Renal cortical epithelial cell (primary cell): ENCODE results near the gene RERG. TPM values are rescaled to one million over a fixed set of nuclear protein-coding genes. Genes with fewer than 3 reads are reported as not detected.

Experiments used
- DNase-seq: peaks from one replicate; pipeline ENCODE4 v3.0.0-alpha.2; 2011; ENCODE audit warnings: low read depth
- total RNA-seq: library from RNA; depleted of rRNA; stranded (reverse); fragments of >200 nt; gene quantifications from 2 replicates; pipeline ENCODE4 v1.2.3, GENCODE V29; 2014

The RERG gene
- total RNA-seq, 1 donor from 2014 or later: 4.1 TPM

DNA sequence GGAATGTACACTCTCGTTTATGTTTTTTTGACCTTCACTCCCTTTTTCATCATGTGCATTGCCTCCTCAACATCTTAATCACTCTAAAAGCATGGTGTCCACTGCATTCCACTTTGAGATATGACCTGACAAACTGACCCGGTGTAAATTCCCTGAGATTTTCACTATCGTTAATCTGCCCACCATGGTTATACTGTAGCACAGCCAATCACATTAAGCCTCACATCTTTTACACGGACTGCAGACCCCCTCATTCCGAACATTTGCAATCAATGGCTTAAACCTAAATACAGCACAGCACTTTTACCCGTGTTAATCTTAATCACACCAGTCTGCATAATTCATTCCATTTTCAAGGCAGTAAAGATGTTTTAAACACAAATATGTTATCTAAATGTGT, 2.4 kb downstream of the RERG start:
- no peak for DNase-seq

- DNase-seq: peak; percentile 35
Observed at GRCh38 chr12:15216036-15216889, 5.0 kb downstream of the RERG start.

DNA sequence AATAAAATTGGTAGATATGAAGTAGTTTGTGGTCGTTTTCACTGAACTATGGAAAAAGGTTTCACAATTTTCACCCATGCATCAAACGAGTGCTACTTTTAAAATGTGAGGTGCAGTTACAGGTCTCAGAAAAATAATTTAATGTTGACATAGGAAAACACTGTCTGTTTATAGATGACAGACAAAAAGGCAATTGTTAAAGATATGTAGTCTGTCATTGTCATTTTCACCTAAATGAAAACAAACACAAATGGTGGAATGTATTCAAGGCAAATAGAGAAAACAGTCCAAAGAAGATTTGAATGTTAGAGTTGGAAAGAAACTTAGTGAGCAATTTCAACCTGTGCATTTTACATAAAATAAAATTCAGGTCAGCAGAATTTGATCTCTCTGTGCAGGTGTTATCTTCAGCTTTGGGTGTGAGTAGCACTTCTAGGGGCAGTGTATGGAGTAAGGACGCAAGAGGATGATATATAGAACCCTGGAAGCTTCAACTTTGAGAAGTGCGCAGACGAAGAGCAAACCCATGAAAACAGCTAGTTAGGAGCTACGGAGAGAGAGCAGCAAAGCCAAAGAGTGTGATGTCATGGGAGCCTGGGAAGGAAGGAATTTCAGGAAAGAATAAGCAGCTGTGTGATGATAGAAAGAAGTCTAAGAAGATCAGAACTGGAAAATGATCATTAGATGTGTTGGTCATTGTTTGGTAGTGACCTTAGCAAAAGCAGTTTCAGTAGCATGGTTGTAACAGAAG, 6.2 kb downstream of the RERG start:
- no peak for DNase-seq

GRCh38 chr12:15212930-15213329, 8.3 kb downstream of the RERG start:
- peak; percentile 81 for DNase-seq

- peak; percentile 65 for DNase-seq
Observed at GRCh38 chr12:15209782-15210181, 11.4 kb downstream of the RERG start.

GRCh38 chr12:15208871-15209656, 12.2 kb downstream of the RERG start:
- DNase-seq: no peak

GRCh38 chr12:15208140-15208539, 13.1 kb downstream of the RERG start:
- DNase-seq: peak; percentile 64

- peak; percentile 62 for DNase-seq
Observed at GRCh38 chr12:15206831-15207389, 14.3 kb downstream of the RERG start.

DNA sequence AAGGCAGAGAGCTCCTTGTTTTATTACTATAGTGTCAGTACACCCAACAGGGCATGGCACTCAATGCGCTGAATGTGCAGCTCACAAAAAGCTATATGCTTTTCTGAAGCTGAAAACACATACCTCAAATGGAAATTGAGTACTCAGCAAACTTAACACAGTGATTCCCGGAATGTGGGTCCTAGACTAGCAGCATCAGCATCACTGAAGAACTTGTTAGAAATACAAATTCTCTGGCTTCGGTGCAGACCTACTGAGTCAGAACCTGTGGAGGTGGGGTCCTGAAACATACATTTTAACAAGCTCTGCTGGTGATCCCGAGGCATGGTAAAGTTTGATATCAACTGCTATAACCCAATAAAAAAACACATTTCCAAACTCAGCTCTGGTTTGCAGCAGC, 14.9 kb downstream of the RERG start:
- no peak for DNase-seq

- DNase-seq: no peak
Observed at GRCh38 chr12:15205341-15206010, 15.7 kb downstream of the RERG start.

- no peak for DNase-seq
Observed at GRCh38 chr12:15201456-15201855, 19.8 kb downstream of the RERG start.

GRCh38 chr12:15201056-15201455, 20.2 kb downstream of the RERG start:
- no peak for DNase-seq

DNA sequence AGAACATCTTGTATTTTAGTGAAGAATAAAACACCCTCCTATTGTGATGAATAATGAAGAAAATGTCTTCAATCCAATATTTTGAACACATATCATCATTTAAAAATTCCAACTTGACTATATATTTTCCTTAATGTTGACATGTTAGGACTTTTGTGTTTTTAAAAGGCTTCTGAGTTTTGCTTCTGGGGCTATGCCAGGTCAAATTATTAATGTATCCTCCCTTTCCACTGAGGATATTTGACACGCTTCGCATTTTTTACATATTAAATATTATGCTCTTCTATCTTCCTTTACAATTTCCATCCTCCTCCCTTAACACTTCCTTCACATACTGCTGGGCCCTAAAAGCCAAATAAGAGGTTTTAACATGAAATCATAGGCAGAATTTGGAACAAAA, 20.6 kb downstream of the RERG start:
- DNase-seq: no peak

DNA sequence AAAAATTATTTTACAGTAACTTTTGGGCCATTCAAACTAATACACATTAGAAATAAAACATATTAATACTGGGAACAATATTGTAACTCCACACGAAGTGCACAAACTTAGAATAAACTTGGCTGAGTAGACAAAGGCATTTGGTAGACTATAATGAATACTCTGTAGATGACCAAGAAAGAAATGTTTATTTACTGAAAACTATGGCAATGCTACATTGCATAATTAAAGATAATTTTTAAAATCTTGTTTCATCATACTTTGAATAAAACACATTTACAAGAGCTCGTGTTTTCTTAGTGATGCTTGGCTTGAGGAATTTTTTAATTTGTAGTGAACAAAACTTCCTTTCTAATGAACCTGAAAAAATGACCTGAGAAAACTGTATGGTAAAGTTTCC, 21.3 kb downstream of the RERG start:
- no peak for DNase-seq

DNA sequence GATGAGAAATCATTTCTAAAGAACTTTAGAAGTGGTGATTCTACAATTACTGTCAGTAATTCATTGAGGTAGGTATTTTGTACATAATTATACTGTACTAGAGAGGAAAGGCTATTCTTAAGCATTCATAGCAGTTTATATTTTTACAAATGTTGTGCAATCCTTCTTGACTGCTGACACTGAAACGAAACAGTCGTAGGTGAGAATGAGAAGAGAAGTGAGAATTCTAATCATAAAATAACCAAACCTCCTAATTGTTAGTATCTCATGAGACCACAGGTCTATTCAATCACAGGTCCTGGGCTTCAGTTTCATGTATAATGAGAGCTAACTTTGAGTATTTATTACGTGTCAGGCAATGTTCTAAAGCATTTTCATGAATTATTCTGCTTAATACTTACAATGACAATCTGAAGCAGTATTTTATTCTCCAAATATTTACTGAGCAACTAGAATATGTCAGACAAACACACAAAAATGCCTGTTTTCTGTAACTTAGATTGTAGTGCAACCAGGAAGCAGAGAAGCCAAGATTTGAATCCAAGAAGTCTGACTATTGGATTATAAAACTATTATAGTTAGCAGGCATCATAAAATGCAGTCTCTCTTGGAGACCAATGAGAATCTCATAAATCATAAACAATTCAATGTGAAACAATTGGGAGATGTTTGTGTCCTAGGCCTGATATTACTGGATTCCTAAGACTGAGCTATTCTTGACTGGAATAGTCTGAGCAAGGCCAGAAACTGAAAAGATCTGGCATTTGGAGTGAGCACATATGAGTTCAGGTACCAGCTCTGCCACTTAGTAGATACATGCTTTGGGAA, 24.3 kb downstream of the RERG start:
- no peak for DNase-seq

- peak; percentile 38 for DNase-seq
Observed at GRCh38 chr12:15196221-15196620, 25.0 kb downstream of the RERG start.

- DNase-seq: no peak
Observed at GRCh38 chr12:15194456-15195368, 26.5 kb downstream of the RERG start.

DNA sequence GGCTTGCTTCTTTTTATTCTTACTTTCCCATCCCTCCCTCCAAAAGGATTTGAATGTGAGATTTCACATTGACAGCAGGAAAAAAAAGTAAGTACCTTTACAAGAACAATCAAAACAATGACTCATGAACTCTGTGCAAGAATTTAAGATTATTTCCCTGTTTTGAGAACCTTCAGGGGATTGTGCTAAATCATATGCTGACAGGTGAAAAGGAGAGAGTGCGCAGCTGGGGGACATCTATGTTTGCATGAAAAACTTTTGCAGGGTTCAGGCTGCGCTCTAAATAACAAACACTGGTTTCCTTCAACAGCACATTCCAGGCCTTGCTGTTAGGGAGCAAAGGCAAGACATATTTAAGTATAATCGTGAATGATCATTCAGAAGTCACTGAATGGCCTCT, 27.3 kb downstream of the RERG start:
- DNase-seq: peak; percentile 93

GRCh38 chr12:15192720-15193119, 28.5 kb downstream of the RERG start:
- DNase-seq: no peak
